ENCODE data around the gene FERMT1. TPM values are rescaled to one million over a fixed set of nuclear protein-coding genes. Genes with fewer than 3 reads are reported as not detected.

The FERMT1 gene
- total and polyA plus RNA-seq, 2 of the 4 experiments (the other 2 are of a cell fraction), result 1.8 to 2.3 TPM

- H3K4me1 ChIP-seq (ENCODE audit: control insufficient read depth, insufficient read depth, low read length), result peaks cover 6% of the 10 kb centered on the region
- no peak overlapping the region for H2BK15ac ChIP-seq (ENCODE audit: low read depth, low read length)
- no peak overlapping the region for H3K4me2 ChIP-seq (ENCODE audit: low read depth, low read length)
- TF ChIP-seq, protein P1, sequence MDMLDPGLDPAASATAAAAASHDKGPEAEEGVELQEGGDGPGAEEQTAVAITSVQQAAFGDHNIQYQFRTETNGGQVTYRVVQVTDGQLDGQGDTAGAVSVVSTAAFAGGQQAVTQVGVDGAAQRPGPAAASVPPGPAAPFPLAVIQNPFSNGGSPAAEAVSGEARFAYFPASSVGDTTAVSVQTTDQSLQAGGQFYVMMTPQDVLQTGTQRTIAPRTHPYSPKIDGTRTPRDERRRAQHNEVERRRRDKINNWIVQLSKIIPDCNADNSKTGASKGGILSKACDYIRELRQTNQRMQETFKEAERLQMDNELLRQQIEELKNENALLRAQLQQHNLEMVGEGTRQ (IDR thresholded peaks at IDR 0.05; ENCODE audit: low read depth, low read length), result no peak
- TF ChIP-seq POLR2A (IDR thresholded peaks at IDR 0.05; ENCODE audit: low read depth, low read length) (no peak), SMC3 (IDR thresholded peaks at IDR 0.05; ENCODE audit: low read depth, low read length) (no peak), RCOR1 (IDR thresholded peaks at IDR 0.05; ENCODE audit: insufficient replicate concordance, low read length) (no peak), CEBPB (IDR thresholded peaks at IDR 0.05; ENCODE audit: low read depth, low read length) (no peak), FOS (IDR thresholded peaks at IDR 0.05; ENCODE audit: low read depth, low read length) (no peak)
- H3K9me3 ChIP-seq (ENCODE audit: control insufficient read depth, insufficient read depth, low read length), result no peaks in the 10 kb centered on the region
- H3K56ac ChIP-seq (ENCODE audit: extremely low read depth, insufficient read depth, low read length), result no peak overlapping the region
- no peak overlapping the region for H3K4ac ChIP-seq (ENCODE audit: low read depth, low read length)
- CTCF ChIA-PET, result interaction anchor here (0.6 kb wide), 2 partner anchors 43 to 1086 kb away, joined by 5 to 8 read pairs; no protein-coding TSS in a partner anchor
- no peak overlapping the region for H3K27ac ChIP-seq (ENCODE audit: insufficient read depth, low read length)
- no peaks in the 10 kb centered on the region for H3K27me3 ChIP-seq (ENCODE audit: control insufficient read depth, insufficient read depth, low read length)
- H2AFZ ChIP-seq (replicated peaks; ENCODE audit: low read length, poor library complexity), result no peak overlapping the region
- ATAC-seq (ENCODE audit: low read depth) (no peak), DNase-seq (no peak)
- POLR2A ChIA-PET (ENCODE audit: unreplicated experiment), result no interaction called here
- no peak overlapping the region for H2BK20ac ChIP-seq (ENCODE audit: low read depth, low read length)
- no TSS peak for BruUV-seq (replicated peaks)
- H3K18ac ChIP-seq (ENCODE audit: low read depth, low read length), result no peak overlapping the region
- no peak overlapping the region for H3K9ac ChIP-seq (ENCODE audit: low read depth, low read length)
- H3K23ac ChIP-seq (ENCODE audit: low read depth, low read length), result no peak overlapping the region
- no peak overlapping the region for H2AK5ac ChIP-seq (ENCODE audit: low read depth, low read length)
- no peak overlapping the region for H2BK5ac ChIP-seq (ENCODE audit: low read depth, low read length, poor library complexity, severe bottlenecking)
- intact Hi-C loops (cut with micrococcal nuclease), result no loop called here
- in situ Hi-C loops (cut with MboI; ENCODE audit: low sequenced_read_pairs), result no loop called here
- no CpG with 5 or more reads among the region's 6 CpGs for WGBS, 2 experiments (ENCODE audit: extremely low coverage in 2 of 2, insufficient read length in 1 of 2)
- H3K79me1 ChIP-seq (ENCODE audit: low read depth in 1 of 2, low read length in 2 of 2), result peaks cover 30 to 56% of the 10 kb centered on the region in 2 experiments
- no peak overlapping the region for H2AK9ac ChIP-seq (replicated peaks; ENCODE audit: low read depth, low read length, poor library complexity)
- H4K8ac ChIP-seq (ENCODE audit: low read depth in 2 of 2, low read length in 2 of 2), result no peak overlapping the region
- H3K4me3 ChIP-seq (ENCODE audit: insufficient read depth, low read depth, low read length), result no peak overlapping the region
- dilution Hi-C loops (cut with HindIII; ENCODE audit: low sequenced_read_pairs, unreplicated experiment), result no loop called here
- no peak overlapping the region for H3K14ac ChIP-seq (replicated peaks; ENCODE audit: low read depth, low read length)
- no peak overlapping the region for H4K91ac ChIP-seq (ENCODE audit: insufficient read depth, low read depth, low read length)
- H2BK120ac ChIP-seq (ENCODE audit: low read depth, low read length), result no peak overlapping the region
- peaks cover 12% of the 10 kb centered on the region for H3K36me3 ChIP-seq (ENCODE audit: control insufficient read depth, insufficient read depth, low read length)
- H3K9me1 ChIP-seq (ENCODE audit: insufficient read depth, low read length), result peaks cover 17% of the 10 kb centered on the region
- no peak overlapping the region for H4K5ac ChIP-seq (ENCODE audit: low read depth, low read length)
- peaks cover 12% of the 10 kb centered on the region; the same call in 1 of the 2 replicates for H4K20me1 ChIP-seq (ENCODE audit: insufficient read depth, low read length)
These were observed 92.3 kb downstream of the FERMT1 start for GRCh38 chr20:6030453-6031080.
